HG02852 (cell line): Measurements from ENCODE around the gene MEGF9.
A peak's percentile ranks its signal among the peaks of the same experiment; 100 is the strongest.
"Not testable (repeated sequence)": the region's sequence is repeated elsewhere in the genome, so short reads cannot be mapped to it uniquely, and the experiment has no call there.

Source experiments
- ATAC-seq: cut with Tn5 transposase; IDR thresholded peaks from one replicate; pipeline ENCODE4 v1.9.1; 2021; ENCODE audit warnings: mild to moderate bottlenecking, moderate library complexity; ENCODE audit not compliant: unreplicated experiment

Gene MEGF9

DNA sequence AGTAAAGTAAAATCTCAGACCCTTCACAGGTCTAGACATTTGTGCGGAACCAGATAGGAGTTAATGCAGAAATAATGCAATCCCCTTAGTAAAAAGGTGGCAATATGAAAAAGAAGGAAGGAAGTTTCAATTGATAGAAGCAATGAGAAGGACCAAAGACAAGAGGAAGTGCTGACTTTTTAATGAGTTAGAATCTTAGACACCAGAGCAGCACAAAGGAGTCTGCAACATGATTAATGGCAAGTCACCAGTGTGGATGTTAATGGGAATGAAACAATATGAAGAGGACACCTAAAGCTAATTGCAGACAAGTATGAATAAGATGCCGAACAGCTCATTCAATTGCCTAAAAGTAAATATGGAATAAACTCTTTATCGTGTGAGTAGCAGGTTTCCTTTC, 50.9 kb downstream of the MEGF9 start:
- no peak for ATAC-seq

DNA sequence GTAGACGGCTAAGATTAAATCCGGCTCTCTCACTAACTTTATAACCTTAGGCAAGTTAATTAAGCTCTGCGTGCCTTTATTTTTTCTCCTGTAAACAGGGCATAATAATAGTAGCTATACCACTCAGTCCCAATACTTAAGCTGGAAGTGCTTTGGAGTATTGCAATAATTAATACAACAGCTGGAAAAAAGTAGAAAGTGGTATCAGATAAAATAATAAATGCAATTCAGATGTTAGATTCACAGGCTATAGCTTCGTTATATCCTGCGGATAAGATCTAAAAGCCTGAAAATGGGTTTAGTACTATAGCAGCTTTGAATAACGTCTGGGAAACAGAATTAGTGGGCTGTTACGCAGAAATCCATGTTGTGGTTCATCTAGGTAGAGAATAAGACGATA, 51.8 kb downstream of the MEGF9 start:
- no peak for ATAC-seq

DNA sequence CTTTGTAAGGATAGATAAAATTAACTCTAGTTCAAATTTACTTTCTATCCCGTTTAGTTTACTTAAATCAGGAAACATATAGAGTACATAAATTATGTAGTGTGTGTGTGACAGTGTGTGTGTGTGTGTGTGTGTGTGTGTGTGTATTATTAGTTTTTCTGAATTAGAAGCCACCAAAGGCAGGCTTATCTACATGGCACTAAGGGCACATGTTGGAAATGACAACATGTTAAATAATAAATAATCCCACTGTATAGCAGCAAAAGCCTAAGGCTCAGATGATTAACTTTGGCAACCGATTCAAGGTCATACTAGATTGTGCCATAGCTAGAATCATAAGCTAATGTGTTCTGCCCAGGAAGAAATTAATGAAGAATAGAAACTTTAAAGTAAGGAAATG, 54.6 kb downstream of the MEGF9 start:
- ATAC-seq: no peak

GRCh38 chr9:120659209-120659608, 55.1 kb downstream of the MEGF9 start:
- no peak for ATAC-seq

- ATAC-seq: peak; percentile 71
Observed at GRCh38 chr9:120655005-120655622, 59.2 kb downstream of the MEGF9 start.

DNA sequence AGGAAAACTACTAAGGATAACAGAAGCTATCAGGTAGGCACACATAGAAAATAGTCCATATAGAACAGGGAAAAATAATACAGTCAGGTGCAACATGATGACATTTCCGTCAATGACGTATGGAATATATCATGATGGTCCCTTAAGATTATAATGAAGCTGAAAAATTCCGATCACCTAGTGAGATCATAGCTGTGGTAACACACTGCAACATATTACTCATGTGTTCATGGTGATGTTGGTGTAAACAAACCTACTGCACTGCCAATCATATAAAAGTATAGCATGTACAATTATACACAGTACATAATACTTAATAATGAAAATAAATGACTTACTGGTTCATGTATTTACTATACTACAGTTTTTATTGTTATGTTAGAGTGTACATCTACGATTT, 60.0 kb downstream of the MEGF9 start:
- ATAC-seq: no peak

DNA sequence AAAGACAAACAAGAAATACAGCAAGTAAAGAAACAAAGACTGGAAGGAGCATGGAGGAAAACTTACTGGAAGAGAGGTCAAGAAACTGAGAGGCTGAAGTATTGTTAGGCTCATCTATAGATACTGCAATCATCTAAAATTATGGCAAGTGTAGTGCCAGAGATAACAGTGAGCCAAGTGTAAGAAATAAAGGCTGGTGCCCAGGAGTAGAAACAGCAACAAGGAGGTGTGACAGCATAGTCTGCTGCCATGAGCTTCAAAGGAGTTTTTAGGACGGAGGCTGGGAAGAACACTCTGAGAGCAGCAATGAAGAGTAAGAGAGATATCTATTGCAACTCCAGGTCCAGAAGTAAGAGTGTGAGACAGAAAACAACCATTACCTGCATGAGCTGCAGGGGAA, 60.5 kb downstream of the MEGF9 start:
- ATAC-seq: no peak

DNA sequence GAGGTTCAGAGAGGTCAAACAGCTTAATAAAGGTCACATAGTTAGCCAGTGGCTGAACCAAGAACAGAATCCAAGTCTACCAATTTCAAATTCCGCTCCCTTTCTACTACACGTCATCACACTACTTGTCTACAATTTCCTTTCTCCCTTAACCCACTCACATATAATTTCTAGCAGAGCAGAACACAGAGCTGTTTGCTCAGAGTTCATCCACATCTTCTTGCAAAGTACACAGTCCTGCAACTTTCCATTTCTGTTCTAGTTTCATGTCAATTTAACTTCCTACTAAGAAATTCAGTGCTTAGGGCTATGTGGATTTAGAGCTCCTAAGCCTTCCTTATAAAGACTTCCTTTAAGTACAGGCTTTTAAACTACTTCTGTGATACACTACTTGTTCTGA, 61.3 kb downstream of the MEGF9 start:
- ATAC-seq: no peak

- ATAC-seq: no peak
Observed at GRCh38 chr9:120650352-120650751, 63.9 kb downstream of the MEGF9 start.

DNA sequence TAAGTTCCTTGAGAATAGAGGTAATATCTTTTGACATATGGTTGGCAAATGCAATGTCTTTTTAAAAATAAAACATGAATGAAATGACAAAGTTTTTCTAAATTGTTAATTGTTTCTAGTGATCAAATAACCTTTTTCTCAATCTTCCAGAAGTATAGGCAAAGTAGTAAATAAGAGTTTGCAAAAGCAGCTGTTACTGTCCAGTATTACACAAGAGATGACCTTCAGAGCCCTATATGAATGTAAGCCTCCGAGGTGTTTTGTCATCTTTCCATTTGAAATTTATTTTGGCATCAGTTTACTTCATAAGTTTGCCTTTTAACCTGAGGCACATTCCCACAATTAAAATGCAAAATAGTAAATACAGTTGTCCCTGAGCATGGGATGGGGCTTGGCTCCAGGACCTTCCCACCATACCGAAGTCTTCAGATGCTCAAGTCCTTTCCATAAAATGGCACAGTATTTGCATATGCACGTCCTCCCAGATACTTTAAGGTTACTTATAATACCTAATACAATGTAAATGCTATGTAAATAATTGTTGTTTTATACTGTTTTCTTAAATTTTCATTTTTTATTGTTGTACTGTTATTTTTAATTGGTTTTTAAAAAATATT, 65.6 kb downstream of the MEGF9 start:
- ATAC-seq: no peak

- ATAC-seq: no peak
Observed at GRCh38 chr9:120646948-120647347, 67.3 kb downstream of the MEGF9 start.

GRCh38 chr9:120645760-120646159, 68.5 kb downstream of the MEGF9 start:
- ATAC-seq: no peak

GRCh38 chr9:120643061-120643460, 71.2 kb downstream of the MEGF9 start:
- no peak for ATAC-seq

DNA sequence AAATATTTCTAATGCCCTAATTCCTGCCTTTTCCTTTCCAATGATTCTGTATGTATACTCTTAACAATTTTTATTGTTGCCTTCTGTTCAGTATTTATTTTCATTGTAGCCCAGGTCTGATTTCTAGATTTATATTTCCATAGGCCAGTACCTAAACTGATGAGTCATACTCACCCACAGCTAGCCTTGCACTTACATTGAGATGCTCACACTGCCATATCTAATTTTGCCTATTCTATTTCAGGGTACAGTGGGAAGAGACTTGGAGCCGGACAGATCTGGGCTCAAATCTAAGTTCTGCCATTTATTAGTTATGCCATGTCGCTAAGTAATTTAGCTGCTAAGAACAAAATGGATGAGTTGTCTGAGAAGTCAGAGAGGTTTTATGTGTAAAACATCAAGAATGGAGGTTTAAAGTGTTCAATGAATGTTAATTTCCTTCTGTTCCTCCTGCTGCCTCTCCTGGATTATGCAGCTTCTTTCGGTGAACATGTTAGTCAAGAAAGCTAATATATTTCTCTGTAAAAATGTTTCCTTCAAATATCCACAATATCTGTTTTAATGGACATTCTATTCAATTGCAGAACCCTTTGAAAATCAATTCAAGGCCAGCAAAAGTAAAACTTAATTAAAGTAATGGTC, 72.0 kb downstream of the MEGF9 start:
- ATAC-seq: no peak

GRCh38 chr9:120640874-120641273, 73.4 kb downstream of the MEGF9 start:
- not testable (repeated sequence) for ATAC-seq

DNA sequence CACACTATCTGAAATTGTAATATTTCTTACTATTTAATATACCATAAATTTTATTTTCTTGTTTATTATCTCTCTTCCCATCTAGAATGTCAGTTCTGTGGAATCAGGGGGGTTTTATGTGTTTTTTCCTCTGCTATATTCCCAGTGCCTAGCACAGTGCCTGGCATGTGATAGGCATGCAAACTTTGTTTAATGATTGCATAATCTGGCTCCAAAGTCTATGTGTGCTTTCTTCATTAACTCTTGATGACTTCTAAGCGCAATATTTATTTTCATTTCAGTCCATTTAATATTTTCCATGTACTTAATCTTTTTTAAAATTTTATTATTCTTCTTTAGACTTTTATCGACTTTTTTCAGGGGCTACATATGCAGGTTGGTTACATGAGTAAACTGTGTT, 73.9 kb downstream of the MEGF9 start:
- ATAC-seq: no peak

- ATAC-seq: no peak
Observed at GRCh38 chr9:120637919-120638318, 76.4 kb downstream of the MEGF9 start.

GRCh38 chr9:120636194-120636957, 77.9 kb downstream of the MEGF9 start:
- ATAC-seq: no peak

- ATAC-seq: no peak
Observed at GRCh38 chr9:120635011-120635410, 79.3 kb downstream of the MEGF9 start.

DNA sequence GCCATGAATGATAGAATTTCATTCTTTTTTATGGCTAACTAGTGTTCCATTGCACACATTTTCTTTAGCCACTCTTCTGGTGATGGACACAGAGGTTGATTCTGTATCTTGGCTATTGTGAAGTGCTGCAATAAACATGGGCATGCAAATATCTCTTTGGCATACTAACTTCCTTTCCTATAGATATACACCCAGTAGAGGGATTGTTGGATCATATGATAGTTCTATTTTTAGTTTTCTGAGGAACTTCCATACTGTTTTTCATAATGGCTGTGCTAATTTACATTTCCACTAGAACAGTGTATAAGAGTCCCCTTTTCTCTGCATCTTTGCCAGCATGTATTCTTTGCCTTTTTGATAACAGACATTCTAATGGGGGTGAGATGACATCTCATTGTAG, 83.9 kb downstream of the MEGF9 start:
- no peak for ATAC-seq

GRCh38 chr9:120628925-120629497, 85.3 kb downstream of the MEGF9 start:
- not testable (repeated sequence) for ATAC-seq
